Measurements from ENCODE around the gene HIP1.
"Not testable (repeated sequence)": the region's sequence is repeated elsewhere in the genome, so short reads cannot be mapped to it uniquely, and the experiment has no call there.

The HIP1 gene

GRCh38 chr7:75567948-75568595 lies 170.7 kb downstream of the HIP1 start:
- no peak for FAIRE-seq

- no peak for FAIRE-seq
Observed at GRCh38 chr7:75565132-75565837, 173.5 kb downstream of the HIP1 start.

GRCh38 chr7:75563171-75563570 lies 175.6 kb downstream of the HIP1 start:
- FAIRE-seq = no peak

- FAIRE-seq = no peak
Observed at GRCh38 chr7:75559976-75560365, 178.8 kb downstream of the HIP1 start.

- FAIRE-seq = no peak
Observed at GRCh38 chr7:75559355-75559975, 179.3 kb downstream of the HIP1 start.

- FAIRE-seq = not testable (repeated sequence)
Observed at GRCh38 chr7:75556835-75557234, 181.9 kb downstream of the HIP1 start.

- no peak for FAIRE-seq
Observed at GRCh38 chr7:75555736-75556135, 183.0 kb downstream of the HIP1 start.

GRCh38 chr7:75546237-75547015 lies 192.3 kb downstream of the HIP1 start:
- no peak for FAIRE-seq

- no peak for FAIRE-seq
Observed at GRCh38 chr7:75537731-75538130, 201.0 kb downstream of the HIP1 start.

GRCh38 chr7:75536940-75537538 lies 201.7 kb downstream of the HIP1 start:
- FAIRE-seq = no peak

- no peak for FAIRE-seq
Observed at GRCh38 chr7:75536491-75536890, 202.2 kb downstream of the HIP1 start.

GRCh38 chr7:75534727-75535307 lies 203.9 kb downstream of the HIP1 start:
- no peak for FAIRE-seq

GRCh38 chr7:75533926-75534325 lies 204.8 kb downstream of the HIP1 start:
- FAIRE-seq = no peak

GRCh38 chr7:75532639-75533038 lies 206.1 kb downstream of the HIP1 start:
- FAIRE-seq = no peak

GRCh38 chr7:75531359-75531821 lies 207.4 kb downstream of the HIP1 start:
- FAIRE-seq = no peak

- FAIRE-seq = not testable (repeated sequence)
Observed at GRCh38 chr7:75527224-75527722, 211.5 kb downstream of the HIP1 start.

- not testable (repeated sequence) for FAIRE-seq
Observed at GRCh38 chr7:75521727-75522126, 217.0 kb downstream of the HIP1 start.

- not testable (repeated sequence) for FAIRE-seq
Observed at GRCh38 chr7:75518842-75519241, 219.9 kb downstream of the HIP1 start.

GRCh38 chr7:75509033-75509432 lies 229.7 kb downstream of the HIP1 start:
- FAIRE-seq = not testable (repeated sequence)

GRCh38 chr7:75492020-75492419 lies 246.7 kb downstream of the HIP1 start, which contains the start of gene SPDYE5:
SPDYE5 (plus strand) TSS chr7:75492320; CDS start chr7:75494048, 1,728 bp downstream.
- not testable (repeated sequence) for FAIRE-seq

- FAIRE-seq = not testable (repeated sequence)
Observed at GRCh38 chr7:75485979-75486643, 252.6 kb downstream of the HIP1 start, which contains the start of gene POM121C. POM121C (minus strand) TSS chr7:75486299; CDS start chr7:75441496, 44,803 bp downstream.
